Measurements from ENCODE around the gene DNHD1. TPM values are rescaled to one million over a fixed set of nuclear protein-coding genes. Genes with fewer than 3 reads are reported as not detected.

DNHD1 gene
- total RNA-seq, 4 donors from 2014 or later, result 1.3 to 11.8 (median 7.7) TPM

DNA sequence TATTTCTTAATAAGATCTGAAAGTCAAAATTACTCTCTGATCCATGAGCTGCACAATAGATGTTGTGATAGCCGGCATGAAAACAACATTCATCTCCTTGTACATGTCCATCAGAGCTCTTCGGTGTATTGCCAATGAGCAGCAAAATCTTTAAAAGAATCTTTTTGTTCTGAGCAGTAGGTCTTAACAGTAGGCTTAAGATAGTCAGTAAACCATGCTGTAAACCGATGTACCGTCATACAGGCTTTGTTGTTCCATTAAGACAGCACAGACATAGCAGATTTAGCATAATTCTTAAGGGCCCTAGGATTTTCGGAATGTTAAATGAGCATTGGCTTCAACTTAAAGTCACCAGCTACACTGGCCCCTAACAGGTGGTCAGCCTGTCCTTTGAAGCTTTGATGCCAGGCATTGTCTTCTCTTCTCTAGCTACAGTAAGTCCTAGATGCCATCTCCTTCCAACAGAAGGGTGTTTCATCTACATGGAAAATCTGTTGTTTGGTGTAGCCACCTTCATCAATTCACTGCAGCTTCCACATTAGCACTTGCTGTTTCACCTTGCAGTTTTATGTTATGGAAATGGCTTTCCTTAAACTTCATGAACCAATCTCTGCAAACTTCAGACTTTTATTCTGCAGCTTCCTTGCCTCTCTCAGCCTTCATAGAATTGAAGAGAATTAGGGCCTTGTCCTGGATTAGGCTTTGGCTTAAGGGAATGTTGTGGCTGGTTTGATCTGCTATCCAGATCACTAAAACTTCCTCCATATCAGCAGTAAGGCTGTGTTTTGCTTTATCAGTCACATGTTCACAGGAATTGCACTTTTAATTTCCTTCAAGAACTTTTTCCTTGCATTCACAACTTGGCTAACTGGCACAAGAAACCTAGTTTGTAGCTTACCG is 78.0 kb downstream of the DNHD1 start:
- Histone ChIP-seq H3K36me3 (peaks cover 0 to 17% (median 0%) of the 10 kb centered on the region in 3 donors), H3K4me1 (peaks cover 4 to 33% (median 7%) of the 10 kb centered on the region in 3 donors), H3K27me3 (no peaks in the 10 kb centered on the region), H3K4me3 (no peak overlapping the region), H3K27ac (no peak overlapping the region), H3K9me3 (no peaks in the 10 kb centered on the region)
- intact Hi-C loops (cut with DNase I), result no loop called here
- no peak for TF ChIP-seq POLR2A (IDR thresholded peaks at IDR 0.05)
- TF ChIP-seq, protein P1, sequence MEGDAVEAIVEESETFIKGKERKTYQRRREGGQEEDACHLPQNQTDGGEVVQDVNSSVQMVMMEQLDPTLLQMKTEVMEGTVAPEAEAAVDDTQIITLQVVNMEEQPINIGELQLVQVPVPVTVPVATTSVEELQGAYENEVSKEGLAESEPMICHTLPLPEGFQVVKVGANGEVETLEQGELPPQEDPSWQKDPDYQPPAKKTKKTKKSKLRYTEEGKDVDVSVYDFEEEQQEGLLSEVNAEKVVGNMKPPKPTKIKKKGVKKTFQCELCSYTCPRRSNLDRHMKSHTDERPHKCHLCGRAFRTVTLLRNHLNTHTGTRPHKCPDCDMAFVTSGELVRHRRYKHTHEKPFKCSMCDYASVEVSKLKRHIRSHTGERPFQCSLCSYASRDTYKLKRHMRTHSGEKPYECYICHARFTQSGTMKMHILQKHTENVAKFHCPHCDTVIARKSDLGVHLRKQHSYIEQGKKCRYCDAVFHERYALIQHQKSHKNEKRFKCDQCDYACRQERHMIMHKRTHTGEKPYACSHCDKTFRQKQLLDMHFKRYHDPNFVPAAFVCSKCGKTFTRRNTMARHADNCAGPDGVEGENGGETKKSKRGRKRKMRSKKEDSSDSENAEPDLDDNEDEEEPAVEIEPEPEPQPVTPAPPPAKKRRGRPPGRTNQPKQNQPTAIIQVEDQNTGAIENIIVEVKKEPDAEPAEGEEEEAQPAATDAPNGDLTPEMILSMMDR (IDR thresholded peaks at IDR 0.05), result no peak
- WGBS, 2 donors, result 85 to 86% methylated on average over 6 of the region's 6 CpGs
- no peak for DNase-seq

DNA sequence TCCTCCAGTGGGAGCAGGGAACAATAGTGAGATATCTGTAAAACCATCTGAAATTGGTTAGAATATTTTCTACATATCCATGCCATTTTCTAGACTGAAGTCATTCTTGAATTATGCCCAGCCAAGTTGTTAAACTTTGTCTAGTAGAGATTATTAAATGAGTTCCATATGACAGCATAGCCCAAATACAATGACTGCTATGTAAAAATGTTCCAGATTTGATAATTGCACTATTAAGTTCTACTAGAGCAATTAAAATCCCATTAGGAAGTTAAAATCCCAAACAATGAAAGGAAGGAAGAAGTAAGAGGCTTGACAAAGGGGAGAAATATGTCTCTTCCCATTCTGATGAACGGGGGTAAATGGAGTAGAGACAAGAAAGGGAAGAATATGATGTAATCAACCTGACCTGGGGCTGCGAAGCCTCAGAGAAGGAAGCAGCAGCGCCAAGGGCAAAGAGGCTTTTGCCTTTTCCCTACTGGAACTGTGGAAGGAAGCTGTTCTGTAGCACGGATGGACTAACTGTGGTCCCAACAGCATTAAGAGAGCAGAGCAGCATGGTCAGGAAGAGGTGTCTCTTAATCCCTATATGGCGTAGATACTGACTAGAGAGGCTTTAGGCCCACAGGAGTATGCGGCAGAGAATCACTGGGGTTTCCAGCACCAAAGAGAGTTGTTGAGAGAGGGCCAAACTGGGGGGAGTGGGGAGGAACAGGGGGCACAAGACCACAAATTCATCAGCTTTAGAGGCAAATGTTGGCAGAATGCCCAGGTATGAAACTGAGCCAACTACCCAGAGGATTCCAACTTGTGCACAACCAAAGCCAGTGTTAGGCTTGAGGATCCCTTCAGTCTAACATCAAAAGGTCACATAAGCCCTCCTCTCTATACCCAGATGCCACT is 79.6 kb downstream of the DNHD1 start:
- 44 to 47% methylated on average over 5 of the region's 6 CpGs for whole genome bisulfite sequencing, 2 donors
- Histone ChIP-seq H3K9me3 (no peaks in the 10 kb centered on the region), H3K36me3 (peaks cover 0 to 19% (median 0%) of the 10 kb centered on the region in 3 donors), H3K27ac (peak overlapping the region in 3 of 4 donors; percentile 63 to 77 (median 69)), H3K4me1 (peaks cover 4 to 29% (median 7%) of the 10 kb centered on the region in 3 donors), H3K27me3 (no peaks in the 10 kb centered on the region), H3K4me3 (no peak overlapping the region)
- no peak for DNase-seq
- intact Hi-C loops (cut with DNase I), result no loop called here
- TF ChIP-seq POLR2A (IDR thresholded peaks at IDR 0.05), result no peak
- TF ChIP-seq, protein P1 (IDR thresholded peaks at IDR 0.05), result no peak

DNA sequence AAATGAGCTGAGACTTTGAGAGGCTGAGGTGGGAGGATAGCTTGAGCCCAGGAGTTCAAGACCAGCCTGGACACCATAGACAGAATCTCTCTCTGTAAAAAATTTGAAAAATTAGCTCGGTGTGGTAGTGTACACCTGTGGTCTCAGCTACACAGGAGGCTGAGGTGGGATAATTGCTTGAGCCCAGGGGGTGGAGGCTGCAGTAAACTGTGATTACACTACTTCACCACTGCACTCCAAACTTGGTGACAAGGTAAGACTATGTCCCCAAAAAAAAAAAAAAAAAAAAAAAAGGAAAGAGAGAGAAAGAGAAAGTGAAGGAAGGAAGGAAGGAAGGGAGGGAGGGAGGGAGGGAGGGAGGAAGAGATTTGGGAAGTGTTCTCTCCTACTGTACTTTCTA is 81.1 kb downstream of the DNHD1 start:
- intact Hi-C loops (cut with DNase I), result no loop called here
- TF ChIP-seq POLR2A (IDR thresholded peaks at IDR 0.05), result no peak
- TF ChIP-seq, protein P1 (IDR thresholded peaks at IDR 0.05), result no peak
- no peaks in the 10 kb centered on the region for H3K27me3 ChIP-seq
- H3K9me3 ChIP-seq, result peaks cover 0 to 1% (median 0%) of the 10 kb centered on the region in 3 donors
- peaks cover 0 to 19% (median 0%) of the 10 kb centered on the region in 3 donors for H3K36me3 ChIP-seq
- WGBS, 2 donors, result 78 to 92% methylated on average over 1 of the region's 1 CpG
- no peak overlapping the region for H3K27ac ChIP-seq
- no peak overlapping the region for H3K4me3 ChIP-seq
- no peak for DNase-seq
- peaks cover 4 to 25% (median 7%) of the 10 kb centered on the region in 3 donors for H3K4me1 ChIP-seq

DNA sequence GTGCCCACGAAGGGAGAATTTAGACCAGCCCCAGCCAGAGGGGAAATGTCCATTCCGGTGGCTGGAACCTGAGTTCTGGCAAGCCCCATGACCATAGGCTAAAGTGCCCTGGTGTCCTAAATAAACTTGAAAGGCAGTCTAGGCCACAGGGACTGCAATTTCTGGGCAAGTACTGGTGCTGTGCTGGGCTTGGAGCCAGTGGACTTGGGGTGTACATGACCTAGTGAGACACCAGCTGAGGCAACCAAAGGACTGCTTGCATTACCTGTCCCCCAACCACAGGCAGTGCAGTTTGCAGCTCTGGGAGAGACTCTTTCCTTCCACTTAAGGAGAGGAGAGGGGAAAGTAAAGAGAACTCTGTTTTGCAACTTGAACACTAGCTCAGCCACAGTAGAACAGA is 82.6 kb downstream of the DNHD1 start:
- no peak overlapping the region for H3K27ac ChIP-seq

More for the DNA sequence above, 82.6 kb downstream of the DNHD1 start:
- Histone ChIP-seq H3K36me3 (peaks cover 0 to 19% (median 0%) of the 10 kb centered on the region in 3 donors), H3K4me1 (peaks cover 4 to 25% (median 7%) of the 10 kb centered on the region in 3 donors), H3K9me3 (peaks cover 0 to 17% (median 14%) of the 10 kb centered on the region in 3 donors), H3K27me3 (no peaks in the 10 kb centered on the region), H3K4me3 (no peak overlapping the region)
- DNase-seq, result no peak
- 84% methylated on average over 2 of the region's 2 CpGs; no CpG with 5 or more reads in 1 of the 2 donors for WGBS, 2 donors
- no peak for TF ChIP-seq POLR2A (IDR thresholded peaks at IDR 0.05)
- TF ChIP-seq, protein P1 (IDR thresholded peaks at IDR 0.05), result no peak
- intact Hi-C loops (cut with DNase I), result no loop called here
